HG02642 (cell line): ENCODE results near the gene CRHBP.
"Not testable (repeated sequence)": the region's sequence is repeated elsewhere in the genome, so short reads cannot be mapped to it uniquely, and the experiment has no call there.

Experiments used
- ATAC-seq: cut with Tn5 transposase; IDR thresholded peaks from one replicate; pipeline ENCODE4 v1.9.1; 2021; ENCODE audit warnings: mild to moderate bottlenecking; ENCODE audit not compliant: unreplicated experiment, poor library complexity

The CRHBP gene, protein sequence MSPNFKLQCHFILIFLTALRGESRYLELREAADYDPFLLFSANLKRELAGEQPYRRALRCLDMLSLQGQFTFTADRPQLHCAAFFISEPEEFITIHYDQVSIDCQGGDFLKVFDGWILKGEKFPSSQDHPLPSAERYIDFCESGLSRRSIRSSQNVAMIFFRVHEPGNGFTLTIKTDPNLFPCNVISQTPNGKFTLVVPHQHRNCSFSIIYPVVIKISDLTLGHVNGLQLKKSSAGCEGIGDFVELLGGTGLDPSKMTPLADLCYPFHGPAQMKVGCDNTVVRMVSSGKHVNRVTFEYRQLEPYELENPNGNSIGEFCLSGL

DNA sequence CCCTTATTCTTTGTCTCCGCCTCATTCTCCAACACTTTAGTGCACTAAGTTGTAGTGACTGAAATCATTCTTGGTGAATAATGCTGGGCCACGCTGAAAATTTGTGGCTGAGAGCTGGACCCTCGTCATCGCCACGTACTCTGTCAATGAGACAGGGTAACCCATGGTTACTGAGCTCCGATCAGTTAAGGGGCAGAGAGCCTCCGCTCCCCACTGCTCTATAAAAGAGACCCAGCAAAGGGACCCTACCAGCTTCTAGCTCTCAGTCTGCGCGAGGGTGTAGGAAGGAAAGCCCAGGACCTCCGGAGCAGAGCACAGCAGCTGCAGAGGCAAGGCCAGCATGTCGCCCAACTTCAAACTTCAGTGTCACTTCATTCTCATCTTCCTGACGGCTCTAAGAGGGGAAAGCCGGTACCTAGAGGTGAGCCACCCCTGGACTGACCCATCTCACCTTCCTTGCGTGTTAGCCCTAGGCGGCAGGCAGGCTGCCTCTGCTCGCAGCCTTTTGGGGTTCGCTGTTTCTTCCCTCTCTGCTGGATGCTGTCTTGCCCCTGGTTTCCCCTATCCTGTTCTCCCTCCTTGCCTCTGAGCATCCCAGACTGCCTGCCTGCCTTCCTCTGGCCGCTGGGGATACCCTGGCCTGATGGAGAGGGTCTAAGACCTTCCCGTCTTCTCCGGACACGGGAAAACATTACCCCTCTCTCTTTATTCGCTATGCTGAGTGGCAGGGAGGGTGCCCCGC, at the start of gene CRHBP:
TSS of gene CRHBP (plus strand) at position 251 of the 742 bp plus-strand sequence. CDS start at position 341, 90 bp downstream.
- ATAC-seq, result no peak

DNA sequence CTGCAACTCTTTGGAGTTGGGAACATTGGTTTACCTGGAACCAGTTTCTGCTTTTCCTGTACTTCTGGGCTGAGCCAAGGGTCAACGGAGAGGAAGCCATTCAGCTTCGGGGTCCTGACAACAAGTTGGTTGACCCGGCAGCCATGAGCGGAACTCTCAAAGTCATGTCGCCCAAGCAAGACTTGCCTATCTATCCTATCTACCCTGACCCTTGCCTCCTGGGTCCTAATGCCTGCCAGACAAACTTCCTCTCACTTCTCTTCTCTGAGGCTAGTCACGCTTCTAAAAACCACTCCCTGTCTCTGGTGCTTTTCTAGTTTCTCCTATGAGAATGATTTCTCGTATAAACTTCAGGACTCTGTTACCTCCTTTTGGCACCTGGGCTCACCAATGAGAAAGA, 44.7 kb upstream of the CRHBP start:
- no peak for ATAC-seq

DNA sequence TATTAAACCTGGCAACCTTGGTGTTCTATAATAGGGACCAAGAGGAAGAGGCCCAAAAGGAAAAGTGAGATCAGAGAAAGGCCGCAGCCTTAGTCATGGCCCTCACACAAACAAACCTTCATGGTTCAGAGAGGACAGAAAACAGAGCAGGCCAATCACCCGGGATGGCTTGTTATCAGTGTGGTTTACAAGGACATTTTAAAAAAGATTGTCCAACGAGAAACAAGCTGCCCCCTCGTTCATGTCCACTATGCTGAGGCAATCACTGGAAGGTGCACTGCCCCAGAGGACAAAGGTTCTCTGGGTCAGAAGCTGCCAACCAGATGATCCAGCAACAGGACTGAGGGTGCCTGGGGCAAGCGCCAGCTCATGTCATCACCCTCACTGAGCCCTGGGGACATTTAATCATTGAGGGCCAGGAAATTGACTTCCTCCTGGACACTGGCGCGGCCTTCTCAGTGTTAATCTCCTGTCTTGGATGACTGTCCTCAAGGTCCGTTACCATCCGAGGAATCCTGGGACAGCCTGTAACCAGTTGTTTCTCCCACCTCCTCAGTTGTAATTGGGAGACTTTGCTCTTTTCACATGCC, 42.4 kb upstream of the CRHBP start:
- ATAC-seq, result not testable (repeated sequence)

DNA sequence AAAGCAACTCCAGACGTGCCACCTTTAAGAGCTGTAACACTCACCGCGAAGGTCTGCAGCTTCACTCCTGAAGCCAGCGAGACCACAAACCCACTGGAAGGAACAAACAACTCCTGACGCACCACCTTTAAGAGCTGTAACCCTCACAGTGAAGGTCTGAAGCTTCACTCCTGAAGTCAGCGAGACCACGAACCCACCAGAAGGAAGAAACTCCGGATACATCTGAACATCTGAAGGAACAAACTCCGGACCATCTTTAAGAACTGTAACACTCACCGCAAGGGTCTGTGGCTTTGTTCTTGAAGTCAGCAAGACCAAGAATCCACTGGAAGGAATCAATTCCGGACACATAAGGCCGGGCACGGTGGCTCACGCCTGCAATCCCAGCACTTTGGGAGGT, 38.2 kb upstream of the CRHBP start:
- ATAC-seq, result not testable (repeated sequence)

DNA sequence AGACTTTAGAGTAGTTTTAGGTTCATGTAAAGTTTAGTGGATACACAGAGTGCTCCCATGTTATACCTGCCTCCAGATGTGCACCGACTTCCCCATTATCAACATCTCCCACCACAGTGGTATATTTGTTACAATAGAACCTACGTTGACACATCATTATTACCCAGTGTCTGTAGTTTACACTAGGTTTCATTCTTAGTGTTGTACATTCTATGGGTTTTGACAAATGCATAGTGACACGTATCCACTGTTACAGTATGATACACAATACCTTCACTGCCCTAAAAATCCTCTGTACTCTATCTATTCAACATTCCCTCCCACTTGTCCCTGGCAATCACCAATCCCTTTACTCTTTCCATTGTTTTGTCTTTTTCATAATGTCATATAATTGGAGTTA, 34.3 kb upstream of the CRHBP start:
- ATAC-seq, result no peak

DNA sequence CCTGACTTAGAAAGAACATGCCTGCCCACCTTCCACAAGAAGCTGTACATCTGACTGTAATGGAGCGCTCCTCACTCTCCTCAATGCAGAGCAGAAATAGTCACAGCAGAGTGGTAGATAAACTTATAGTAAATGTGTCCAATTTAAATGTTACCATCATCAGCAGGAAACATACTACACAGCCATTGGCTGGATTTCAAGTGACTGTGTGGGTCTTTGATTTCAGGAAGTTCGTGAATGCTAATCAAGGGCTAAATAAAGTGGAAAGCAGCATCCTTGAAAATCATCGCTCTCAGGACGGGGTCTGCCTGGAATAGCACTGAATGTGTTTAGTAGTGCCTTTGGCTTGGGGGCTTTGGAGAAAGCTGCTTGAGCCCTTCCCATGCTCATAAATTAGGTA, 32.4 kb upstream of the CRHBP start:
- no peak for ATAC-seq

DNA sequence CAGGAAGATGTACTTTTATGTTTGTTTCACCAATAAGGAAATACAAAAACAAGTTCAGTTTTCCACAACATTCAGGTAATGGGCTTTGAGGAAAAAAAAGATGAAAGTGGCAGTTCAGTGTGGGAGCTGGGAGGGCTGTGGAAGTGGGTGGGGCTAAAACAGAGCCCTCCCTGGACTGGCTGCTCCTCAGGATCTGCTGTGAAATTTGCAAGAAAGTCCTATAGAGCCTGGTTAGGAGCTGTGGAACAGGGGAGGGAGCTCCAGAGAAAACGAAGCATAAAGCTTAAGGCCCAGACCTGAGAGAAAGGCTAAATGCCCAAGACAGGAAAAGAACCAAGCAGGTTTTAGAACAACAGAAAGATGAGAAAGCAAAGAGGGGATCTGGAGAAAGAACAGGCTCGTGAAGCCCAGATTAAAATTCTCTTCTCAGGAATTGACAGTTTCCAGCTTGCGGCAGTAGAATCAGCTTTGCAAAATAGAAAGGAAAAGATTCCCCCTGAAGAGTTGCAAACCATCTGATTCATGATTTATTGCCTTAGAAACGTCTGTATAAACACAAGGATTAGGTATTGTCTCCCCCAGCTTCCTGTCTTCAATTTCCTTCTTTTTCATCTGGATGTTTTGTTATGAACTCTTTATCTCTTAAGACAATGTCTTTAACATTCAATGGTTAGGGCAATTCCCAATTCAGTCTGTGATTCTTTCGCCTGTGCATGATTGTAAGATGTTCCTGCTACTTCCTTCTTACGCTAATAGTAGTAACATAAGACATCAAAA, 26.3 kb upstream of the CRHBP start:
- ATAC-seq, result no peak

DNA sequence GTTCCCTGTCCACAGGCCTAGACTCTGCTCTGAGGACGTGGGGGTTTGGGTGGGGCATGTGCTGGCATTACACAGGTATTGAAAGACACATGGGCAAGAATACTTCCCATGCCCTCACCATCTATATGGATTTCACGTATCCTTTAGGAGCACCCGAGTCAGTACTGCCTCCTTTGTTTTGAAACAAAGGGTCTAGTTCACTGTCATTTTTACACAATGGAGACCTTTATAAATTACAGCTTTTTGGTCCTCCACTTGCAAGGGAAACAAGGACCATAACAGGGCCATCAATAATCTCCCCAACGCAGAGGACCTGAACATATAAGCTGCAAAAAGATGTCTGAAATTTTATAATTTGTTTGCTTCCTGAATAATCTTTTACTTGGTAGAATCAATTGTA, 24.9 kb upstream of the CRHBP start:
- ATAC-seq, result no peak

DNA sequence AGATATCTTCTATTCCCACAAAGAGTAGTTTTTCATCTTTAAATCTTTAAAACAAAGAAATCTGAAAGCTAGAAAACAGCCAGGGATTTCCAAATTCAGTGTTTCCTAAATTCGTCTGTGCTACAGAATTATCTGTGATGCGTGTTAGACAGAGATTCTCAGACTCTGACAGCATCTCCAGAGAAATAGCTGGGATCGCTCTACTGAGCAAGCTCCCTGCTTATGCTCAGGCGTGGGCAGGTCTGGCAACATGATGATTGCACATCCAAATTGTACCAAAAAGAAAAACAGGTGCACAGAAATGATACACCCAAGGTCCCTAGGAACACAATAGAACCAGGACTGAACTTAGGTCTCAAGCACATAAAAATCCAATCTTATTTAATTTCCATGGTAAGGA, 22.8 kb upstream of the CRHBP start:
- no peak for ATAC-seq

DNA sequence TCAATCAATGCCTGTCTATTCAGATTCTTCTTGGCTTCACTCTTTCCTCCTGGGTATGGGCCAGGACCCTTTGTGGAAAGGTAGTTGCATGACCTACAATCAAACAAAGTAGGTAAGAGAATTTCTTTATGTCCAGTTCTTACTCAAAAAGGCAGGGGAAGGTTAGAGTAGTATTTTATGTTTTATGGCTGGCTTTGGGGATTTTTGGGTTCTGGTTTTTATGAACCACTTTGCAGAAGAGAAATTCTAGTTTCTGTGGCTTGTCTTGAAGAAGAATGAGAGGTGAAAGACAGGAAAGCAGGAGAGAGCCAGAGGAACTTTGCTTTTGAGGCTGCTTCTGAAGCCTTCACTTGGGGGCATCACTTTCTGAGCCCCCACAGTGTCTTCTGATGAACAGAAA, 14.7 kb upstream of the CRHBP start:
- ATAC-seq, result no peak

DNA sequence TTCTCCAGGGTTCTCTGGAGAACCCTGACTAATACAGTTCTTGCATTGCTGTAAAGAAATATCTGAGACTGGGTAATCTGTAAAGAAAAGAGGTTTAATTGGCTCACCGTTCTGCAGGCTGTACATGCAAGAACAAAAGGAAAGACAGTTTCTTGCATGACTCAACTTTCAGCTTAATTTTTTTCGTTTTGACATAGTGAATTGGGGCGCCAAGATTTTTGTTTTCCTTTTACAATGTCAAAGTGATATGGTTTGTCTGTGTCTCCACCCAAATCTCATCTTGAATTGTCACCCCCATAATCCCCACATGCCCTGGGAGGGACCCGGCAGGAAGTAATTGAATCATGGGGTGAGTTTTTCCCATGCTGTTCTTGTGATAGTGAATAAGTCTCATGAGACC, 11.8 kb upstream of the CRHBP start:
- no peak for ATAC-seq

DNA sequence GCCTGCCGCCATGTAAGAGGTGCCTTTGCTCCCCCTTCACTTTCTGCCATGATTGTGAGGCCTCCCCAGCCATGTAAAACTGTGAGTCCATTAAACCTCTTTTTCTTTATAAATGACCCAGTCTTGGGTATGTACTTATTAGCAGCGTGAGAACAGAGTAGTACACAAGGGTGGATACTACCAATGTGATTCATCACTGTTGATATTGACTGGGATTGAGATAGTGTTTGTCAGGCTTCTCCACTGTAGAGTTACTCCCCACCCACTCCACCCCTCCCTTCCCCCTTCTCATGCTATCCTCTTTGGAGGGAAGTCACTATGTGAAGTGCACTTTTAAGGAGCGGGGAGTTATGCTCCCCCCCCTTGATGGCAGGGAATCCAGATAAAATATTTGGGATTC, 11.4 kb upstream of the CRHBP start:
- no peak for ATAC-seq

DNA sequence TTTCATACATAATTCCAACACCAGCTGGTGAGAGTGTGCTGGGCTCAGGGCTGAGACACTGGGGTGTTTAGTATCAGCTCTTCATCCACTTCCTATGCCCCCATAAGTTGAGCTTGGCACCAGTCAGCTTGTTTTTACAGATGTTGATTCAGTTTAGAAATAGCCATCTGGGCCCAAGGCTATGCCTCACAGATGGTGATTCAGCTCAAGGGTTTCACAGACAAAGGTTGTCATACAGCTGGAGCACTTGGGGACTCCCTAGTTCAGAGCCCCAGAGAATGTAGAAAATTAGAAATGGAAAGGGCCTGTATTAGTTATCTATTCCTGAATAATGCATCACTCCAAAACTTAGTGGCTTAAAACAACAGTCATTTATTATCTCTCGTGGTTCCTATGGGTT, 10.3 kb upstream of the CRHBP start:
- ATAC-seq, result no peak

DNA sequence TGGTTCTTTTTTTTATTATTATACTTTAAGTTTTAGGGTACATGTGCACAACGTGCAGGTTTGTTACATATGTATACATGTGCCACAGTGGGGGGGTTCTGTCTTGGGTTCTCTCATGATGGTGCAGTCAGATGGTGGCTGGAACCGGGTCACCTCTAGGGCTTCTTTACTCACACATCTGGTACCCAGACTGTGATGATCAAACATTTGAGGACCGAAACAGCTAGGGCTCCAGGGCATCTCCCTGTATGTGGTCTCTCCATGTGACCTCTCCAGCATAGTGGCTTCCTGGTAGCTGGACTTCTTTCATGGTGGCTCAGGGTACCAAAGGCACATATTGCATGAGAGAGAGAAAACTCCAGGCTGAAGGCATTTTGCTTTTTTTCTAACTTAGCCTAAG, 9.8 kb upstream of the CRHBP start:
- ATAC-seq, result no peak

DNA sequence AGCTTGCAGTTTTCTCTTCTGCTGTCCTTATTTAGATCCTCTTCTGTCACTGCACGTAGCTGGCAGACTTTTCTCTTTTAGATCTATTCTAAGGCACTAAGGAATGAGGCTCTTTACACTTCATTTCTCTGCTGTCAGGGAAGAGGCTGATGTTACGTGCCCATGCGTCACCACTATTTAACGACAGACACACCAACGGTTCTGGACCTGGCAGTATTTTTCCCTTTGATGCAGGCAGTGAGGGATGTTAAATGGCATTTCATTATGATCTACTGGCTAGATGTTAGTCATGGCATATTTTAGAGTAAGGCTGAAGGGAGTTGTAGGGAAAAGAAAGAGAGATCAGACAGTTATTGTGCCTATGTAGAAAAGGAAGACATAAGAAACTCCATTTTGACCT, 8.2 kb upstream of the CRHBP start:
- ATAC-seq, result no peak

DNA sequence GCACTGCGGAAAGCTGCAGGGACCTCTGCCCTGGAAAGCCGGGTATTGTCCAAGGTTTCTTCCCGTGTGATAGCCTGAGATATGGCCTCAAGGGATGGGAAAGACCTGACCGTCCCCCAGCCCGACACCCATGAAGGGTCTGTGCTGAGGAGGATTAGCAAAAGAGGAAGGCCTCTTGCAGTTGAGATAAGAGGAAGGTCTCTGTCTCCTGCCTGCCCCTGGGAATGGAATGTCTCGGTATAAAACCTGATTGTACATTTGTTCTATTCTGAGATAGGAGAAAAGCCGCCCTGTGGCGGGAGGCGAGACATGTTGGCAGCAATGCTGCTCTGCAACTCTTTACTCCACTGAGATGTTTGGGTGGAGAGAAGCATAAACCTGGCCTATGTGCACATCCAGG, 7.6 kb upstream of the CRHBP start:
- ATAC-seq, result not testable (repeated sequence)

DNA sequence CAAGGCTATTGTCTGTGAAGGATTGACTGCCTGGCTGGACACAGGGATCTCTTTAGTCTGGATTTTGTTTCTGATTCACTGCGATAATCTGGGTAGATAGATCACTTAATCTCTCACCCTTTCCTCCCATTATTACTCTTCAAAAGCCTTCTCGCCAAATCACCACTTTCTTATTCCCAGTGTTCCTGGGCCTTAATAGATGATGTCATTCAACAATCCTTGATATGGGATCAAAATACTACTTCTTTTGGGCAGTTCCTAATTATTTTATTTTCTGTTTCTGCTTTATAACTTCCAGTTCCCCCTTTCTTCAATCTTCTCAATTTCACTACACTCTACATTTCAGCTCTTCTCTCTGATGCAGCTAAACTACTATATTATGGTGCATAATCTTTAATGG, 6.8 kb upstream of the CRHBP start:
- ATAC-seq, result no peak

DNA sequence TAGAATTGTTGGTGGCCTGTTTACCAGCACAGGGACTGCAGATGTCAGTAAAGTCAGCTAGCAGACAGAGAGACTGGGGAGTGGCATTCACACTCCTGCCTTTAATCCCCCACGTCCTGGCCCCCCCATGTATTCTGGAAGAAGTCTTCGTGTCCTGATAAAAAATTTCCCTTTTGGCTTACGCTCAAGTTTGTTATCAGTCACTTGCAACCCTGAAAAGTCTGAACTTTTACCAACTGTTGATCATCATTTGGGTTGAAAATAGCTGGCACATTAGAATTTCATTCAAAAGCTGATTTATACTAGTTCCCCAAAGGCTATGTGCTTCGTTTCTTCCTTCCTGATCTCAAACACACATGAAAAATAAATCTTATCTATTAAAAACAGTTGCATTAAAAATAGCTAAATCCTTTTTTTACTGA, 5.8 kb upstream of the CRHBP start:
- ATAC-seq, result no peak

DNA sequence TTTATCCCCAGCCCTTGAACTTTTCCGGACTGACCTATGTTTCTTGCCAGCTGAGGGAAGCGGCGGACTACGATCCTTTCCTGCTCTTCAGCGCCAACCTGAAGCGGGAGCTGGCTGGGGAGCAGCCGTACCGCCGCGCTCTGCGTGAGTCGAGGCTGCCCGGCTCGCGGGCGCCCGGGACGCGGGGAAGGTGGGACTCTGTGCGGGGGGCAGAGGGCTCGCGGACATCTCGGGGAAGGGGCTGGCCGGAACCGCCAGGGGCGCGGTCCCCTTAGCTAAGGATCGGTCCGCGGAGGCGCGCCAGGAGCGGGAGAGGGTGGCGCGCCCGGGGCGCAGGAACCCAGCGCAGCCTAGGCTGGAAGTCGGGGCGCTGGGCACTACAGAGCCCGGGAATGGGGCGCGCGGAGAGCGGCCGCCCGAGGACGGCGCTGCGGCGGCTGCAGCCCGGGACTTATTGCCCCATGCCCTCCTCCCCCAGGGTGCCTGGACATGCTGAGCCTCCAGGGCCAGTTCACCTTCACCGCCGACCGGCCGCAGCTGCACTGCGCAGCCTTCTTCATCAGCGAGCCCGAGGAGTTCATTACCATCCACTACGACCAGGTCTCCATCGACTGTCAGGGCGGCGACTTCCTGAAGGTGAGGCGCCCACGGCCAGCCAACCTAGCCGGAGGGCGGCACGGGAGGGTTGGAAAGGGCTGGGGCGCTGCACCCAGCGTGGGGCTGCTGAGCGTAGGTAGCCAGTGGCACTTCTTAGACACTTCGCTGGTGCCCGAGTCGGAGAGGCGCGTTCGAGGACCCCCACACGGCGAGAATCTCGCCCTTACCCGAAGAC, 922 bp downstream of the CRHBP start:
- ATAC-seq, result no peak

DNA sequence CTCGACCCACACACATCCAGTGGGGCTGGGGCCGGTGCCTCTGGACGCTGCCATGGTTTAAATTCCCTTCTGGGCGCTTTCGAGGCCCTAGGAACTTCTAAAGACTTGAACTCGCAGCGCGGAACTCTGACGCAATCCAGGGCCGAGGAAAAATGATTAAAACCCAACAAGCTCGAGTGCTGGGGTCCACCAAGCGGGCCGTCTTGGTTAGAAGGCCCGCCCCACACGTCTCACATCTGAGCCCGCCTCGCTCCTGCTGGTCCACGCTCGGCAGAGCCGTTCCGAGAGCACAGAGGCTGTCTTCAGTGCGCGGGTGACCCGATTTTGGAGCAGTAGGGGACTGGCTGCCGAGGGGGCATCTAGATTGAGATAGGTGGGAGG, 1.5 kb downstream of the CRHBP start:
- ATAC-seq, result no peak
